DMS79 treated with DMSO at 0.1 percent for 48 hours (cell line): Measurements from ENCODE around the gene NETO2.
A peak's percentile ranks its signal among the peaks of the same experiment; 100 is the strongest.
"Not testable (repeated sequence)": the region's sequence is repeated elsewhere in the genome, so short reads cannot be mapped to it uniquely, and the experiment has no call there.

Experiments used
- DNase-seq: peaks from one replicate; lab custom pipeline; 2025; lab: John Stamatoyannopoulos, UW

Gene NETO2, protein sequence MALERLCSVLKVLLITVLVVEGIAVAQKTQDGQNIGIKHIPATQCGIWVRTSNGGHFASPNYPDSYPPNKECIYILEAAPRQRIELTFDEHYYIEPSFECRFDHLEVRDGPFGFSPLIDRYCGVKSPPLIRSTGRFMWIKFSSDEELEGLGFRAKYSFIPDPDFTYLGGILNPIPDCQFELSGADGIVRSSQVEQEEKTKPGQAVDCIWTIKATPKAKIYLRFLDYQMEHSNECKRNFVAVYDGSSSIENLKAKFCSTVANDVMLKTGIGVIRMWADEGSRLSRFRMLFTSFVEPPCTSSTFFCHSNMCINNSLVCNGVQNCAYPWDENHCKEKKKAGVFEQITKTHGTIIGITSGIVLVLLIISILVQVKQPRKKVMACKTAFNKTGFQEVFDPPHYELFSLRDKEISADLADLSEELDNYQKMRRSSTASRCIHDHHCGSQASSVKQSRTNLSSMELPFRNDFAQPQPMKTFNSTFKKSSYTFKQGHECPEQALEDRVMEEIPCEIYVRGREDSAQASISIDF

DNA sequence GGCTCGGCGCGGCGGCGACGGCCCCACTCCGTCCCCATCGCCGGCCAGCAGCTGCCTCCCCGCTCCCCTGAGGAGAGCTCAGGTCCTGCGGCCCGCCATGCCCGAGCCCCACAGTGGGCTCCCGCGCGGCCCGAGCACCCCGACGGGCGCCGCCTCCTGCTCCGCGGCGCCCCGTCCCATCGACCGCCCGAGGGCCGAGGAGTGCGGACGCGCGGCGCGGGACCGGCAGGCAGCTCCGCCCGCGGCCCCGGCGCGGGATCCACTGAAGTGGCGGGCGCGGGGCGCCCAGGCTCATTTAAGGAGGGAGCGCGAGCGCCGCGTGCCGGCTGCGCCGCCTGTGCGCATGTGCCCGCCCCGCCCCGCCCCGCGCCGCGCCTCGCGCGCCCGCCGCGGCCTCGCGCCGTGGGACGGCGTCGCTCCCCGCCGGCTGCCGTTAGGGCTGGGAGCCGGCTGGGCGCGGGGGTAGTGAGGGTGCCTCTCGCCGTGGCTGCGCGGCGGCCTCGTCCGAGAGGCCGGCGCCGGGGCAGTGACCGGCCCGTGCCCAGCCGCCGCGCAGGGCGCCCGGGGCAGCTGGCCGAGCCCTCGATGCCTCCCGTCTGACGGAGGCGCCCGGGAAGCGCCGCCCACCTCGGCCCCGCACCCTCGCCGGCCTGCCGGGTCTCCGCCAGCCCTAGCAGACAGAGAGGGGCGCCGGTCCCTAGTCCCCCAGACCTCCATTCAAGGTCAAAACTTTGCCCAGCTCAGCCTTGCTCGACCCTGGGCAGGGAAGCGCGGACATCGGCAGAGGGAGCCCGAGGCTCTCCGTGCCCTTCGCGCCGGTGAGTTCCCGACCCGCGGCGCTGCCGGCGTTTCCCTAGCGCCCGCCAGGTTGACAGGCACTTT, at the start of gene NETO2:
Gene NETO2, minus strand, starts transcription at position 269 of the 882 bp plus-strand sequence. CDS start 333 bp downstream, outside the sequence.
- peak; percentile 60 for DNase-seq

DNA sequence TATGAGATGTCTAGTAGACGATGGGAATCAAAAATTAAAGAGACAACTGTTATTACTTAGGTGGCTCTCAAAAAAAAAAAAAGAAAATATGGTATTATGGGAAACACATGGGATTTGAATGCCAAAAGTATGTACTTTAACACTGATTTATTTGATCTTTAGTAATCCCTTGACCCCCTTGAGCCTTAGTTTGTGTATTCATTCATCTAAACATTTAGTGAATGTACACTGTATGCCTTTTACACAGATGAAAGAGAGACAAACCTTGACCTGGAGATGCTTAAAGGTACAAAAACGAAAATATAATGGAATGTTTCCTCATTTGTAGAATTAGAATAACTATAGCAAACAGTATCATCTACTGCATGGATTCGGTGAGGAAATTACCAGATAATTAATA, 38.6 kb upstream of the NETO2 start:
- no peak for DNase-seq

- not testable (repeated sequence) for DNase-seq
These were observed 37.3 kb upstream of the NETO2 start for GRCh38 chr16:47181066-47181465.

GRCh38 chr16:47180073-47180472, 36.3 kb upstream of the NETO2 start:
- no peak for DNase-seq

- no peak for DNase-seq
These were observed 31.4 kb upstream of the NETO2 start for GRCh38 chr16:47175152-47175551.

- DNase-seq: no peak
These were observed 19.1 kb upstream of the NETO2 start for GRCh38 chr16:47162670-47163420.

DNA sequence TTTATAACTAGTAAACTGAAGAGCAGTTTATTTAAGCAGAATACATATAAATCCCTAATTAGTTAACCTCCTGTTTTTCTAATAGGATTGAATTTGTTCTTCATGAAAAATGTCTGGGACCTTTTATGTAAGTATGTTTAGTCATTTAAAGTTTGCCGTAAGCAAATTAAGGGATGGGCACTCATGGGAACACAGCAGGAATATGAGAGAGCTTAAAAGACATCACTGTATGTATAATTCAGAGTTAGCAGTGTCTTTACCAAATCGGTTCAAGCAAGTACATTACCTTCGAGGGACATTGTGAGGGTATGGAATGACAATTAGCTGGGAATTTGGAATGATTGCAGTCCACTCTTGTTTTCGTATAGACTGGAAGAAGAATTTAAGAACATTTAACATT, 17.7 kb upstream of the NETO2 start:
- no peak for DNase-seq

- DNase-seq: no peak
These were observed 16.7 kb upstream of the NETO2 start for GRCh38 chr16:47160422-47160821.

DNA sequence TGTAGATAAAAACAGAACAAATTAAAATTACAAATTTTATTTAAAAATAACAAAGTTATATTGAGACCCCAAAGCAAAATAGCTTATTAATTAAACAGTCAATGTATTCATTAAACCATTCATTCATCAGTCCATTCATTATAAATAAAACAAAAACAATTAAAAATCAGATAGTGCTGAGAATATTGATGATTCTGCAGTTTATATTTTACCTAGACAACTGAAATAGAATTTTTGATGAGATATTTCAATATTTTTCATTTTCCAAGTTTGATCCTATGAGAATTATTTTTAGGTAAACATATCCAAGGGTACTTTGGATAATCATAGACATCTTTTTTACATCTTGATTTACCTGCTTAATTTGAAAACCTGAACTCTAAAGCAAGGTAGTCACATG, 15.2 kb upstream of the NETO2 start:
- no peak for DNase-seq

DNA sequence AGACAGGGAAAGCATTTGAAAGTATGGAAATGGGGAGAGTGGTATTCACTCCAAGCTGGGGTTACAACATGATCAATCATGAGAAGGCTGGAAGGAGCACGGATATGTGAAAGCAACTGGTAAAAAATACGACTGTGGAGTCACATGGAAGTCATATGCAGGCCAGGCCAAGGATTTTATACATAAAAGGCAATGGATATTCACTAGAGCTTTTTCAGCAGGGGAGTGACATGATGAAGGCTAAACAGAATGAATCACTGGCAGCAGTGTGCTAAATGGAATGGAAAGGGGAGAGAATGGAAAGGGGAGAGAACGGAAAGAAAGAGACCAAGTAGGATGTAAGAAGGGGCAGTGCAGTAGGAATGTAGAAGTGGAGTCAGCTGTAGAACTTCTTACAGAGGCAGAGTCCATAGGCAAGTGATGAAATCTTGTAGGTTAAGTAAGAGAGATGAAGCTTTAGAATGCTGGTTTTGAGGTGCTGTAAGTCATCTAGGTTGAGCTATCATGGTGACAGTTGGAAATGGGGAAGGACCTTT, 13.0 kb upstream of the NETO2 start:
- no peak for DNase-seq

DNA sequence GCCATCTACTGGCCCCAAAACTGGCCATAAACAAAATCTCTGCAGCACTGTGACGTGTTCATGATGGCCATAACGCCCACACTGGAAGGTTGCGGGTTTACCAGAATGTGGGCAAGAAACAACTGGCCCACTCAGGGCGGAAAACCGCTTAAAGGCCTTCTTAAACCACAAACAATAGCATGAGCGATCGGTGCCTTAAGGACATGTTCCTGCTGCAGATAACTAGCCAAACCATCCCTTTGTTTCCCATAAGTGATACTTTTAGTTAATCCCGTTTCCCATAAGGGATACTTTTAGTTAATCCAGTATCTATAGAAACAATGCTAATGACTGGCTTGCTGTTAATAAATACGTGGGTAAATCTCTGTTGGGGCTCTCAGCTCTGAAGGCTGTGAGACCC, 8.8 kb upstream of the NETO2 start:
- DNase-seq: not testable (repeated sequence)

- no peak for DNase-seq
These were observed 6.3 kb upstream of the NETO2 start for GRCh38 chr16:47150067-47150466.

DNA sequence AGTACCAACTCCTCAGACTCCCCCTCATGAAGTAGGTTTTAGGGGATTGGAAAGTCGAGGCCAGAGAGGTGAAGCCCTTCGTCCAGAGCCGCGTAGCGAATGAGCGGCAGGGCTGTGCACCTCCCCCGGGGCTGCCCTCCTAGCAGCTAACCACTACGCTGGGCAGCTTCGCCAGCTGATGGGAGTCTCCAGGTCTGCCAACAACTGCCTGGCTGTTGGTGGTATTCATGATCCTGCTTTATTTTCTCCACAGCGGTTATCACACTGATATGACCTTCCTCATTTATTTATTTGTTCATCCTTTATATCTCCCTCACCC, 773 bp upstream of the NETO2 start:
- peak; percentile 60 for DNase-seq

DNA sequence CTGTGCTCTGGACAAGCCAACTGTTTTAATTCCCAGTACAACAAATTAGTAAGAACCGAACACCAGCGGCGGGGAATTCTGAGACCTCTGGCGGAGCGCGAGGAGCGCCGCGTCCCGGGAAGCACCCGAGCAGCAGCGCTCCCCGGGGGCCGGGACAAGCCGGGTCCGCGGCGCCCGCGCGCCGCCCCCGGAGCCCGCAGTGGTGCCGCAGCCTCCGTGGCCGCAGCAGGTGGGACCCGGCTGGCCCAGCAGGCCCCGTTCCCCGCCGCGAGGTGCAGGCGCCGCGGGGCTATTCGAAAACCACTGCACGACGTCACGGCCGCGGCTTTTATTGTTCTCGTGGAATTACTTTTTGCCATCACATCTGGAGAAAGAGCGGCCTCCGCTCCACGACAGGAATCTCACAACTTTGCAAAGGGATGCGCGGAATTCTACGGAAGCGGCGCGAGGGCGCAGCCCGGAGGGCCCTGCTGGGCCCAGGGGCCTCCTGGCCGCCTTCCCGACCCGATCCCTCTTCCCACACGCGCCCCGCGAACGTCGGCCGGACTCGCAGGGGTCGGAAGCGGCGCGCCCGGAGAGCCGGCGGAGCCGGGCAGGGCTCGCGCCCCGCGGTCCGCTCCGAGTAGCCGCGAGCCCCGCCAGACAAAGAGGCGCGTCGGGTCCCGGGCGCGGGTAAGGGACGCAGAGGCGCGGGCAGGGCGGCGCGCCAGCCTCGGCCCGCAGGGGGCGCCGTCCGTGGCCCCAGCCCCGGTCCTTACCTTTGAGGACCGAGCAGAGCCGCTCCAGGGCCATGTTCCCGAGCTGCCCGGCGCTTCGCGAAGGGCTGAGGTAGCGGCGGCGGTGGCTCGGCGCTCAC, 696 bp downstream of the NETO2 start:
- DNase-seq: peak; percentile 22

DNA sequence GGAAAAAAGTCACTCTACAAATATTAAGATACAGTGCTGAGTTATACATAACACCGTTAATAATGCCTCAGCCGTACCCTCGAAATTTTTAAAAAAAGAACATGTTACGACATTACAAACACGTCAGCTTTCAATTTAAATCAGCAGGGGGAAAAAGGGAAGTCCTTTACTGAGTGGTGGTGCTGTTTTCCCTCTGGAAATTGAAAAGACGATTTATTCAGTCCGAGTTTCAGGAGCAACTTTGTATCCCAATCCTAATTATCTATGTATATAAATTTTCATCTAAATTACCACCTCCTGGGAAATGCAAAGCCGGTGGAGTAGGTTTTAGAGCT, 1.3 kb downstream of the NETO2 start:
- DNase-seq: peak; percentile 12

- DNase-seq: peak; percentile 64
These were observed 1.8 kb downstream of the NETO2 start for GRCh38 chr16:47141773-47142485.

DNA sequence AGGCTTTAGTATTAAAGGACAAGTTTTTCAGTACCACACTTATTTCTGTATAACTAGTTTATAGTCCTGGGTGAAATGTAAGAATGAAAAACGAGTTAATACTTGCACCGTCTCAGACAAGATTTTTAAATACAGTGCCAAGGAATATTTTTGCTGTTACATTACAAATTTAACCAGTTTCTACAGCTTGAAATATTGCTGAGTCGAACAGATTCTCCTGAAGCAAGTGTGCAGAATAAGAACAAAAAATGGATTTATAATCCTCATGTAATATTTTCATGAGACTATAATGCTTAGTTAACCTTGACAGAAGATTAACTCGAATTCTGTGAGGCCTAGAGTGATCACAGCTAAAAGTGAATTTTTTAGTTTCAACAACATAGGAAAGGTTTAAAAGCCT, 3.1 kb downstream of the NETO2 start:
- DNase-seq: no peak

DNA sequence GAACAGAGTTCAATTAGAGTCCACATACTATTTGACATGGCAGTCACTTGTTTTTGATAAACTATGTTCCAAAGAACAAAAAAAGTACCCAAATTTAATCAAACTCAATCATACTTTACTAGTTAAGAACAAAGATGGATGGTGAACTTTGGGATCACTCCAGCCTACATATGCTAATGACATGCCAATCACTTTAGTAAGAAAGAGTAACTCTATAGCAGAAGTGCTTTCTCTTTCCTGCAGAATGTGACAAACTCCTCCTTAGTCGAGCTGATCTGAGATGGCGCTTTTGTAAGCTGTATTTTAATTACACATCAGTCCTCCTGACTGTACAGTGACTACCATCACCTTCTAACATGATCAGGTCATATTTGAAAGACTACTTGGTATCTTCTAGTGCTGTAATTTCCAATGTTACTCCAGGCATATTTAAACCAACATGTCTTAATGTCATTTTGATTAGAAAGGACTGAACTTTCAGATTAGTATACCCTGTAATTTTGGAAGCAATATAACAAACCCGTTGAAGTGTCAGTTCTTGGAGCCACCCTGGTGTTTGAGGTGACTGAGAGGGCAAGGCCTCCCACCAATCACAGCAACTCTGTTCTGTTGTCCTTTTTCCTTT, 4.1 kb downstream of the NETO2 start:
- DNase-seq: no peak

DNA sequence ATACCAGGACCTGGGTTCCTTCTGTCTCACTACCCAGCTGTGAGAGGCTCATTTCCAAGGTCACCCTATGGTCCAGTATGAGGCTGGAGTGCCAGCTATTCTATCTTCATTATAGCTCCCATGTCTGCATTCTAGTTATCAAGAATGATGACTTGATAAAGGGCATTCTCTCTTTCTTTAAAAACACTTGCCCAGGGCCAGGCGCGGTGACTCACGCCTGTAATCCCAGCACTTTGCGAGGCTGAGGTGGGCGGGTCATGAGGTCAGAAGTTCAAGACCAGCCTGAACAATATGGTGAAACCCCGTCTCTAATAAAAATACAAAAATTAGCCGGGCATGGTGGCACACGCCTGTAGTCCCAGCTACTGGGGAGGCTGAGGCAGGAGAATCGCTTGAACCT, 5.8 kb downstream of the NETO2 start:
- DNase-seq: not testable (repeated sequence)
